Thoracic aorta (tissue), 2 donors: ENCODE data around the gene KCP. TPM values are rescaled to one million over a fixed set of nuclear protein-coding genes. Genes with fewer than 3 reads are reported as not detected.

Source experiments
- ATAC-seq: fragments of 150-250 bp; one replicate; pipeline ENCODE4 v1.8.0; 2017; ENCODE audit warnings: low read depth; ENCODE audit not compliant: insufficient number of reproducible peaks, low FRiP score
- DNase-seq: peaks from one replicate; pipeline ENCODE4 v3.0.0-alpha.2; 2020; ENCODE audit warnings: low spot score
- H3K27ac ChIP-seq, 2 donors: fragments of 200-600 bp; sonication (generic); 1 replicate in 1 of 2; 2 replicates in 1 of 2; pipeline ENCODE4 v1.5.1; 2016; ENCODE audit warnings: mild to moderate bottlenecking in 2 of 2, moderate library complexity in 2 of 2
- H3K27me3 ChIP-seq: fragments of 200-600 bp; sonication (generic); replicated peaks from 2 replicates; pipeline ENCODE4 v1.6.0; 2016; ENCODE audit warnings: mild to moderate bottlenecking; ENCODE audit not compliant: insufficient read depth
- H3K36me3 ChIP-seq: fragments of 200-600 bp; sonication (generic); one replicate; pipeline ENCODE4 v1.5.1; 2016
- H3K4me1 ChIP-seq, 2 donors: fragments of 200-600 bp; sonication (generic); 1 replicate in 1 of 2; 2 replicates in 1 of 2; pipeline versions ENCODE4 v1.5.1 to v1.6.0; 2016; ENCODE audit warnings: low read depth in 2 of 2, mild to moderate bottlenecking in 1 of 2; ENCODE audit not compliant: control insufficient read depth in 1 of 2
- H3K4me3 ChIP-seq: fragments of 200-600 bp; sonication (generic); 2 replicates; pipeline ENCODE4 v1.5.1; 2016; ENCODE audit warnings: mild to moderate bottlenecking
- H3K9me3 ChIP-seq: fragments of 200-600 bp; sonication (generic); 2 replicates; pipeline ENCODE4 v1.5.1; 2016
- total RNA-seq, 2 donors: library from RNA; depleted of rRNA; stranded (reverse); fragments of >200 nt; gene quantifications; one replicate each; pipeline versions ENCODE4 v1.1.0 to v1.2.3, GENCODE V29; 2016
- TF ChIP-seq, protein P1 (sequence below): fragments of 200-600 bp; sonication (generic); IDR thresholded peaks from one replicate; pipeline ENCODE4 v1.5.1; 2019; ENCODE audit warnings: antibody characterized with exemption

KCP gene
- total RNA-seq, 2 donors from 2014 or later: 0.81 to 2.0 TPM

DNA sequence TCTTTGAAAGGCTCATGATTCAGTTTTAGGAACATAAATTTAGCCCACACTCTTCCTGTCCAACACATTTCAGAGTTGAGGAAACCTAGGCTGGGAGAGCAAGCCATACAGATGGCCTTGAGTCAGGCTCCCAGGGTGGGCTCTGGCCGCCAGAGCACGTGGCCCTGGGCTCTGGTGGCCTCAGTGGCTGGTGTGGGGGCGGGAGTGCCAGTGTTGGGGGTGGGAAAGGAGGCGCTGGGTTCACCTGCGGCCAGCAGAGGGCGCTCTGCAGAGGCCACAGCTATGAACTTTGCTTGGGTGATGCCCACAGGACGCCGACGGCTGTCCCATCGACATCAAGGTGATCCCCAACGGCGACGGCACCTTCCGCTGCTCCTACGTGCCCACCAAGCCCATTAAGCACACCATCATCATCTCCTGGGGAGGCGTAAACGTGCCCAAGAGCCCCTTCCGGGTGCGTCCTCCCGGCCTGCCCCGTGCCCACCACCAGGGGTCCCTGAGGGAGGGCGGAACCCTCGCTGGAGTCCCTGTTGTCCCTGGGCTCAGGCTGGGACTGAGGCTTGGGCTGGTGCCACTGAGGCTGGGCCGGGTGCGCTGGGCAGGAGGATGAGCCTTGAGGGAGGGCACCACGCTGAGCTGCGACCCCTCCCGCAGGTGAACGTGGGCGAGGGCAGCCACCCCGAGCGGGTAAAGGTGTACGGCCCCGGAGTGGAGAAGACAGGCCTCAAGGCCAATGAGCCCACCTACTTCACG is 68.4 kb downstream of the KCP start:
- Histone ChIP-seq H3K9me3 (no peaks in the 10 kb centered on the region), H3K4me3 (no peak overlapping the region), H3K36me3 (peaks cover 80% of the 10 kb centered on the region), H3K27ac (no peak overlapping the region), H3K27me3 (no peaks in the 10 kb centered on the region), H3K4me1 (no peaks in the 10 kb centered on the region)
- TF ChIP-seq, protein P1, sequence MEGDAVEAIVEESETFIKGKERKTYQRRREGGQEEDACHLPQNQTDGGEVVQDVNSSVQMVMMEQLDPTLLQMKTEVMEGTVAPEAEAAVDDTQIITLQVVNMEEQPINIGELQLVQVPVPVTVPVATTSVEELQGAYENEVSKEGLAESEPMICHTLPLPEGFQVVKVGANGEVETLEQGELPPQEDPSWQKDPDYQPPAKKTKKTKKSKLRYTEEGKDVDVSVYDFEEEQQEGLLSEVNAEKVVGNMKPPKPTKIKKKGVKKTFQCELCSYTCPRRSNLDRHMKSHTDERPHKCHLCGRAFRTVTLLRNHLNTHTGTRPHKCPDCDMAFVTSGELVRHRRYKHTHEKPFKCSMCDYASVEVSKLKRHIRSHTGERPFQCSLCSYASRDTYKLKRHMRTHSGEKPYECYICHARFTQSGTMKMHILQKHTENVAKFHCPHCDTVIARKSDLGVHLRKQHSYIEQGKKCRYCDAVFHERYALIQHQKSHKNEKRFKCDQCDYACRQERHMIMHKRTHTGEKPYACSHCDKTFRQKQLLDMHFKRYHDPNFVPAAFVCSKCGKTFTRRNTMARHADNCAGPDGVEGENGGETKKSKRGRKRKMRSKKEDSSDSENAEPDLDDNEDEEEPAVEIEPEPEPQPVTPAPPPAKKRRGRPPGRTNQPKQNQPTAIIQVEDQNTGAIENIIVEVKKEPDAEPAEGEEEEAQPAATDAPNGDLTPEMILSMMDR: peak; percentile 83
- DNase-seq (no peak), ATAC-seq (no peak)

DNA sequence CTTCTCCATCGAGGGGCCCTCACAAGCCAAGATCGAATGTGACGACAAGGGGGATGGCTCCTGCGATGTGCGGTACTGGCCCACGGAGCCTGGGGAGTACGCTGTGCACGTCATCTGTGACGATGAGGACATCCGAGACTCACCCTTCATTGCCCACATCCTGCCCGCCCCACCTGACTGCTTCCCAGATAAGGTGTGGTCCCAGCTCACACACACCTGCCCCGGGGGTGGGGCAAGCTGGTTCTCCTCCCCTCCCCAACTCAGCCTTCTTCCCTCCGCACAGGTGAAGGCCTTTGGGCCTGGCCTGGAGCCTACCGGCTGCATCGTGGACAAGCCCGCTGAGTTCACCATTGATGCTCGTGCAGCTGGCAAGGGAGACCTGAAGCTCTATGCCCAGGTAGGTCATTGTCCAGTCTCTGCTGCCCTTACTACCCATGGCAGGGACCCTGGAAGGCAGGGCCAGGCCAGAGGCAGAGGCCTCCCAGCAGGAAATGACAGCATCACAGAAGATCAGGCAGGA is 69.3 kb downstream of the KCP start:
- no peak for ATAC-seq
- H3K36me3 ChIP-seq: peaks cover 74% of the 10 kb centered on the region
- no peak for DNase-seq

DNA sequence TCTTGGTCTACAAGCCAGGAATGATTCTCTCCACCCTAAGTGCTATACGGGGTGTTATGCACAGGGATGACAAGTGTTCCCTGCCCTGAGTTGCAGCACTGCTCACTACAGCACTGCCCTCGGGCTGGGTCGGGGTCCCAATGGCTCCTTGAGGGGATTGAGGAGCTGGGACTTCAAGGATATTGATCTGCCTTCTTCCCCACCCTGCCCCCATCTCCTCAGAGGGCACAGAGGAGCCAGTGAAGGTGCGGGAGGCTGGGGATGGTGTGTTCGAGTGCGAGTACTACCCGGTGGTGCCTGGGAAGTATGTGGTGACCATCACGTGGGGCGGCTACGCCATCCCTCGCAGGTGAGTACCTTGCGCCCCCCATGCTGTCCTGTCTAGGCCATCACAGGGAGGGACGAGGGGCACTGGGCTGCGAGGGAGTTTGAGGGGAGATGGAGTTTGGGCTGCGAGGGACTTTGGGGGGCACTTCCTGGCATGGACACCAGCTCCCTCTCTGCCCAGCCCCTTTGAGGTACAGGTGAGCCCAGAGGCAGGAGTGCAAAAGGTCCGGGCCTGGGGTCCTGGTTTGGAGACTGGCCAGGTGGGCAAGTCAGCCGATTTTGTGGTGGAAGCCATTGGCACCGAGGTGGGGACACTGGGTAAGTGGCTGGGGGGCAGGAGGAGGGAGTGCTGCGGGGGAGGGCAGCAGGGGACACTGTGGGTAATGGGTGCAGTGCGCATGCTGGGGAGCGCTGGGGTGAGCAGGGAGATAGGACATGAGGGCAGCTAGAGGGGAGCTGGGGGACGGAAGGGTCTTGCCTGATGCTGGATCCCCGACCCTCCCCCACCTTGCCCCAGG is 70.0 kb downstream of the KCP start:
- no peaks in the 10 kb centered on the region for H3K9me3 ChIP-seq
- DNase-seq: no peak
- no peaks in the 10 kb centered on the region for H3K27me3 ChIP-seq
- H3K36me3 ChIP-seq: peaks cover 74% of the 10 kb centered on the region
- H3K4me3 ChIP-seq: no peak overlapping the region
- TF ChIP-seq, protein P1: no peak
- H3K4me1 ChIP-seq: peaks cover 6 to 15% of the 10 kb centered on the region in 2 donors
- H3K27ac ChIP-seq: no peak overlapping the region
- ATAC-seq: no peak

More for the DNA sequence above, 69.3 kb downstream of the KCP start:
- no peaks in the 10 kb centered on the region for H3K27me3 ChIP-seq
- H3K4me3 ChIP-seq: no peak overlapping the region
- H3K4me1 ChIP-seq: peaks cover 0 to 8% of the 10 kb centered on the region in 2 donors
- TF ChIP-seq, protein P1: no peak
- no peaks in the 10 kb centered on the region for H3K9me3 ChIP-seq
- H3K27ac ChIP-seq: no peak overlapping the region

DNA sequence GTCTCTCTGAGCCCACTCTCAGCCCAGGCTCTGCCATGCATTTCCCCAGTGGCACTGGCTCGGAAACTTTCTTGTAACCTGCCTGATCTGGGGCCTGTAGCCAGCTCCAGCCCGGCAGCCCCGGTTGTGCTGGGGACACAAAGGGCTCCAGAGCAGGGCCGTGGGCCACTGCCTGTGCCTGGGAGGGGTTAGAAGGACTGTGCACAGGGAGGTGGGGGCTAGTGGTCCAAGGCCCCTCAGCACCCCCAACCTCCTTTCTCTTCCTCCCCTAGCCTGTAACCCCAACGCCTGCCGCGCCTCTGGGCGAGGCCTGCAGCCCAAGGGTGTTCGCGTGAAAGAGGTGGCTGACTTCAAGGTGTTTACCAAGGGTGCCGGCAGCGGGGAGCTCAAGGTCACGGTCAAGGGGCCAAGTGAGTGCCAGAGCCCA is 70.7 kb downstream of the KCP start:
- ATAC-seq: no peak
- Histone ChIP-seq H3K27me3 (no peaks in the 10 kb centered on the region), H3K4me3 (no peak overlapping the region), H3K36me3 (peaks cover 67% of the 10 kb centered on the region), H3K9me3 (no peaks in the 10 kb centered on the region), H3K27ac (no peak overlapping the region), H3K4me1 (peaks cover 8 to 18% of the 10 kb centered on the region in 2 donors)
- no peak for DNase-seq
- TF ChIP-seq, protein P1: no peak
